GM18861 (cell line): Measurements from ENCODE around the gene CFAP126.
"Not testable (repeated sequence)": the region's sequence is repeated elsewhere in the genome, so short reads cannot be mapped to it uniquely, and the experiment has no call there.

ENCODE experiments used
- ATAC-seq: cut with Tn5 transposase; IDR thresholded peaks from one replicate; pipeline ENCODE4 v1.9.1; 2021; ENCODE audit not compliant: unreplicated experiment

CFAP126 gene

DNA sequence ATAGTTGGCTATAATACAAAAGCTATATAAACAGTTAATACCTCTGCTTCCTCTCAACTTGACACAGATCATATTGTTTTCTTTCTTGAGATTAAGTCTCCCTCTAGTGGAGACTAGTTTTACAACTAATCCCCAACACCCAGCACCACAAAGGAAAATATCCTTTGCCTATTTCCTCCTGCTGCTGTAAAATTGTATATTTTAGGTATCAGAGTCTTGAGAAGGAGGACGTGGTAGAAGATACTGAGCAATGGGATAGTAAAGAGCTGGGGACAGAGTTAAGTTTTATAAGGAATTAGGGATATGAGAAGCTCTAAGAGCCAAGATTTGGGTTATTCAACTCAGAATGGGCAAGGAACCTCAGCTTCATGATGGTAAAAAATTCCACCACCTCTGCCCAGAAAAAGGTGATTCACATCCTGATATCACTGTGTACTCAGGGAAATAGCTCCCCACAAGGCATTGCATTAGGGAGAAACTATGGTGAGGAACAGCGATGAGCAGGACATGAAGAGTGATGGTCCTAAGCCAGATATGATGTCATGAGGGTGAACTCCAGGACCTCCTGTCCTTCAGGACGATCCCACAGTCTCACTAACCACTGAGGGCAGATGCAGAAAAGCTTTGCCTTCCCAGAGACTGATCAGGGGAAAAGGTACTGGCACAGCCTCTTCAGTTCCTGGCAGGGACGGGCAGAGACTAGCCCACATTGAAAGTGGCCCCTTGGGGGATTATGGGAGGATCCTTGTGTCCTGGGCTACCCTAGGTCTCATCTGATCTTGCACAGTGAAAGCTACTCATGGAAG, 14.7 kb upstream of the CFAP126 start:
- no peak for ATAC-seq

DNA sequence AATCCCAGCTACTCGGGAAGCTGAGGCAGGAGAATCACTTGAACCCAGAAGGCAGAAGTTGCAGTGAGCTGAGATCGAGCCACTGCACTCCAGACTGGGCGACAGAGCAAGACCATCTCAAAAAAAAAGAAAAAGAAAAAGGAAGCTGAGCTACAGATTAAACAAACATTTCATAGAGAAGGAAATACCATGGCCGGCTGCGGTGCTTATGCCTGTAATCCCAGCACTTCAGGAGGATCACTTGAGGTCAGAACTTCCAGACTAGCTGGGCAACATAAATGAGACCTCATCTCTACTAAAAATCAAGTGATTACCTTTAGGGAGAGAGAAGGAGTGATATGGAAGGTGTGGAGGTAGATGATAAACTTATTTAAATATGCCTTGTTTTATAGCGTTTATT, 14.0 kb upstream of the CFAP126 start:
- ATAC-seq: no peak

DNA sequence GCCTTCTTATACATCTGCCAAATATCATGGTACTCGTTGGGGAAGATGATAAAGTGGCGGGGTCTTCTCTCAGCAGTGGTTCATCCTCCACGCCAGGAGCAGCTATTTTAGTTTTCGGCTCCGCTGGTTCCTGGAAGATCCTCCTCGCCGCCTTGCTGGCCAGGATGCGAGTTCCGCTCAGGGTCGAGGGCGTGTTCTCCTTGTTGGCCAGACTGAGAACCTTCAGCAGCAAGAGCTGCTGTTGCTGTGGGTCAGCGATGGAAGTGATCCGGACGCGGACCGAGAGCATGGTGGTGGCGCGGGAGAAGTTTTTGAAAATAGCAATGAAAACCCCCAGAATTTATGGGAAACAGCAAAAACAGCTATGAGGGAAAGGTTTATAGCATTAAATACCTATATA, 11.4 kb upstream of the CFAP126 start:
- no peak for ATAC-seq

DNA sequence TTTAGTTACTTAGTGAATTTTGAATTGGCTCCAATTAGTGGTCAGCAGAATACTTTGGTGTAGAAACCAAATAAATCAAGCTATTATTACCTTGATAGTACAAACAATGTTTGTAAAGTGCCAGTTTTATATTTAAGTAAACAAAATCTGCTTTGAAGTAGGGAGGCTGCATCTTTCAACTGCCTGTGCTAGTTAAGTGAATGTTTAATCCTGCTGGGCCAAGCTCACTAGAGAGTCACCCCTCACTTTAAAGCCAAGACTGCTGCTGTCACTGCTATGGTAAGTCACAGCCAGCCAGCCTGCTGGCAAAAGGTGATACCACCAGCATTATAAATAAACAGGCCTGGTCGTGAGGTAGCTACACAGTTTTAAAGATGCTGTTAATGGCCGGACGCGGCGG, 10.3 kb upstream of the CFAP126 start:
- ATAC-seq: no peak

DNA sequence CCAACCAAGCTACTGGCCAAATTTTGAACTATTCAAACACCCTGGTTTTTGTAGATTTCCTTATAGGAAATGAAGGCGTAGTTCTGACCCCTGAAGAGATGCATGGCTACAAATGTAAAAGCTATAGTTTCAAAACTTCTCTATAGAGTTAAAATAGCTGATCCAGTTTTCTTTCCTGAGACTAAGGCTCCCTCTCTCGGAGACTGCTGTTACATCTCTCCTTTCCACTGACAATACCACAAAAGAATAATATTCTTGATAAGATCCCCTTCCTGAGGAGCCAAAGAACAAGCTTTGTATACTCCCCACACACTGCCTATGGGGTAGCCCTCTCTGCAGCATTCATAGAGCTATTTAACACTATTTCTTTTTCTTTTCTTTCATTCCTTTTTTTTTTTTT, 6.7 kb upstream of the CFAP126 start:
- no peak for ATAC-seq

DNA sequence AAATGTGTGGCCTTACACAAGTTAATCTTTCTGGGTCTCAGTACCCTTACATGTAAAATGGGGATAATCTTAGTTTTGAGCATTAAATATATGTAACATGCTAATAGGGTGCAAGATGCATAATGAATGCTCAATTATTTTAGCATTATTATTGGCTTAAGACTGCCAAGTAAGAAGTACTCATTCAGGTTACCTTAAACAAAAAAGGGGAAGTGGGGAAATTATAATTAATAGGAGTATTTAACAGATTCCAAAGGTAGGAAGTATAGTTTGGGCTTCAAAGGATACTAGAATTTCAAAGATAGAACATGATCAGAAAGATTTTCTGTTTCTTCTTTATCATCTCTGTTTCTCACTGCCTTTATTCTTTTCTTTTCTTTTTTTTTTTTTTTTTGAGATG, 5.8 kb upstream of the CFAP126 start:
- no peak for ATAC-seq

DNA sequence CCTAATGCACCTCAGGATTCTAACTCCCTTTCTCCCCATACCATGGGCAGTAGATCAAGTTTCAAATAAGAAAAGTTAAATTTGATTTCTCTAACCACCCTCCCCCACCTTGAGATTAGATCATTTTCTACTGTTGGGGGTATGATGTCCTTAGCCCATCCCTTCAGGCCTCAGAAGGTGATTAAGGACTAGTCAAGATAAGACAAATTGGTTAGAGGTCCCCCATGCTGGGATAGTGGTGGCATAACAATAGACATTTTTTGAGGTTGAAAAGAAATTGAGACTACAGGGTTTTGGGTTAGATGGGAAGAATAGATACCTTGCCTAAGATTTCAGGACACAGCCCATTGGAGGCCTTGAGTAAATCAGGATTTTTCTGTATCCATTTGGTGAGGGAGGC, 2.5 kb downstream of the CFAP126 start:
- no peak for ATAC-seq

DNA sequence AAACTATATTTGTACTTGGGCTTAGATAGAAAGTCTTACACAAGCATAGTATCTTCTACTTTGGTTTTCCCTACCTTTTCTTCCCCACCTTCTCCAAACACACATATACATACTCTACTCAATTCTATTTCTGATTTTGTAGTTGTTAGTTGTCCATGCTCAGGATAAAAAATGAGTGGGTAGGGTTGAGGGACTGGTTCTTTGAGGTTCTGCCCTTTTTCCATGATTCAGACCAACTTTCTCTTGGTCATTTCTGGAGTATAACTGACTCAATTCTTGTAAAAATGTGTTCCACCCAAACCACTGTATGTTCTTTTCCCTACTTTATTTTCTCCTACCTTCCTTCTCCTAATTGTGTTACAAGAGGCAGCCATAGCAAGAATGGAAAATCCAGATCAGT, 3.3 kb downstream of the CFAP126 start:
- ATAC-seq: no peak

DNA sequence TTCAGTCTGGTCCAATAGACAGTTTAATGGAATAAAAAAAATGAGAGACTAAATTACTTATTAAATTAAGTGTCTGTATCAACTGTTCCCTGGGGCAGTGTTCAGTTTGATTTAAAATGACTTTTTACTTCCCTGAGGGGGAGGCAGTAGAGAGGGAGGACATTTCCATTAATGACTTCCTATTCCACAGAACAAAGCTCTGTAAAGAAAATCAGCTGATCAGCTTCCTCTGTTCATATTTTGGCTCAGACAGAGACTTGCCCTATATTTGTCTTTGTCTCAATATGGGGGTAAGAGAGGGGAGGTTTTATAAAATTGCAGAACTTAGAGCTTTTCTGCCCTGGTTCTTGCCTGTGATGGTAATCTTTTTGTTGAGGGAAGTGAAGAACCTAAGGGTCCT, 8.4 kb downstream of the CFAP126 start:
- no peak for ATAC-seq

DNA sequence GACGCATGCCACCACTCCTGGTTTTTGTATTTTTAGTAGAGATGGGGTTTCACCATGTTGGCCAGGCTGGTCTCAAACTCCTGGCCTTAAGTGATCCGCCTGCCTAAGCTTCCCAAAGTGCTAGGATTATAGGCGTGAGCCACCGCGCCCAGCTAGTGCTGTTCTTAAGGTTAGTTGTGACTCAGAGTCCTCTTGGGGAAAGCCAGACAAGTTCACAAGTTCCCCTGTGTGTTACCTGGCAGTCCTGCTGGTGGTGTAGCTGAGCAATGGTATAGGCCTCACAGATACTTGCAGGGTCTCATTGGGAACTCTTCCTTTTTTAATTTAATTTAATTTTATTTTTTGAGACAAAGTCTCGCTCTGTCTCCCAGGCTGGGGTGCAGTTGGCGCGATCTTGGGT, 10.6 kb downstream of the CFAP126 start:
- no peak for ATAC-seq

DNA sequence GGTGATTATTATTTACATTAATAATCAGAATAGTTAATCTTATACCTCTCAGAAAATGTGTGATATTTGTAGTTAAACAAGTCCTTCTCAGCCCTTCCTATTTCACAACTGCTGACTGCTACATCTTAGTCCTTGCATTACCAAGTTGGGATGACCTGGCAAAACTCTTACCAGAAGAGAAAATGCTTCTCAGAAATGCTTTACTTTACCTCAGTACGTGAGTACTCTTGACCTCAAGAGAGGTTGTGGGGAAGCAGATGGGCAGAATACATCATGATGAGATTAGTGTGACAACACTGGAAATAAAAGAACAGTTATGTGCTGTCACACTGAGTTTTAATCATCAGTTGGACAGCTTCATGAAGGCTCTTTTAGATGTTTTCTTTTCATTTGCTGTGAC, 16.2 kb downstream of the CFAP126 start:
- ATAC-seq: no peak

DNA sequence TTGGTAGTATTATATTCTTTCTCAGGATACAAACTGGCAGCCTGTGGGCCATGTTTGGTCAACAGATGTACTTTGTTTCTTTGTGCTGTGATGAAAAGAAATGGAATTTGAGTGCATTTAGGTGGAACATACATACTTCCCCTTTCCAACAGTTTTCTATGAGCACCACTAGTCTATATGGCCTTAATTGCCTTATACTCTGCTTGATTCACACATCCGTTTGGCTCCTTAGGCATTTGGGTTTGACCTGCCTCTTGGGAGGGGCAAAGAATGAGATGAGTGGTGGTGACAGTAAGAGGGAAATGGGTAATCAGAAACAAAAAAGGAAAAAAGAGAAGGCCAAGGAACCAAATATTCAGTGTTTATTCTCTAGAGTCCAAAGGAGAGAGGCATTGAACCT, 17.0 kb downstream of the CFAP126 start:
- ATAC-seq: no peak

DNA sequence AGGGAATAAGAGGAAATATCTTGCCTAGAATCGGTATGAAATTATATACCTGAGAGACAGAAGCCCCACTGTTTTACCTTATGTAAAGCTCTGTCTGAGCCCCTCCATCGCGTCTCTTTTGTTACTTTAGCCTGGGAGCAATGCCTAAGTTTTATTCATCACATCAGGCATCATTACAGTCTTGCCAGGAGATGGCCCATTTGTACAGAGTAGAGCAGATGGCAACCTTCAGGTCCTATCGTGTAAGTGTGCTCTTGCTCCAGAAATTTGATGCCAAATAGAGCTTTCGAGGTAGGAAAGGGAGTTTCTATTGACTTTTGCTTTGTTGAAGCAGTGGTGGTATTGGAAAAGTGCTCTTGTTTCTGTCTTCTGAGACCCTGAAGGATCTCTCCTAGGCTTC, 24.9 kb downstream of the CFAP126 start:
- ATAC-seq: no peak

DNA sequence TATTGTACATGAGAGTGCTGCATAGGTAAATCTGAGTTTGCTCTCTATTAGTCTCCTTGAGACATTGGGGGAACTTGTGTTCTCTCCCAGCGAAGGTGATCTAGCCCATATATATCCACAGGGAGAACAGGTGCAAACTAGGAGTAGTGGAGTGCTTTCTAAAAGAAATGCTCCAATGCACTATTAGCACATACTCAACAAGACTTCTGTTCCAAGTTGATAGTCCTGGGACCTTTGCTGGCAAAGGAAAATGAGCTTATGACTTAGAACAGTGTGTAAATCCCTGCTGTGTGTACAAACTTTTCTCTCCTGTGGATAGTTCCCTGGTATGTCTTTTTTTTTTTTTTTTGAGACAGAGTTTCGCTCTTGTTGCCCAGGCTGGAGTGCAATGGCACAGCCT, 25.5 kb downstream of the CFAP126 start:
- no peak for ATAC-seq

DNA sequence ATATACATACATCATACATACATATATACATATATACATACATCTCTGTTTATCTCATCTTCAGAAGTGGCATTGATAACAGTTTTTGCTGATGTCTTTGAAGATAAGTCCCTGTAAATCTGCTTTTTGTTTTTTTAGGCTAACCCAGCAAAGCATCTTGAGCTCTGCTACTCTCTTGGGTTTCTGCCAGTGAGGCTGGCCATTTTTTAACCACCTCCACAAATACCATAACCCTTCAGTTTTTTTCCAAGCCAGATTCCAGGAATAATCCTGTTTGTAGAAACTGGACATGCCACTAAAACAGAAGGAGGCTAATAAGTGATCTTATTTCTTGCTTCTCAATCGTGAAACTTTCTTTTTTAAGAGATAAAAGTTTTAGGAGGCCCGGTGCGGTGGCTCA, 31.9 kb downstream of the CFAP126 start:
- no peak for ATAC-seq

DNA sequence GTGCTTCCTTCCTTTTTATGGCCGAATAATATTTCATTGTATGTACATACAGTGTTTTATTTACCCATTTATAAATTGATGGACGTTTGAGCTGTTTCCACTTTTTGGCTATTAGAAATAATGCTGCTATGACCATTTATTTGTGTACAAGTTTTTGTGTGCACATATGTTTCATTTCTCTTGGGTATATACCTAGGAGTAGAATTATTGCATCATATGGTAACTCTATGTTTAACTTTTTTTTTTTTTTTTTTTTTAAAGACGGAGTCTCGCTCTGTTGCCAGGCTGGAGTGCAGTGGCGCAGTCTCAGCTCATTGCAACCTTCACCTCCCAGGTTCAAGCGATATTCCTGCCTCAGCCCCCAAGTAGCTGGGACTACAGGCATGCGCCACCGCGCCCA, 34.5 kb downstream of the CFAP126 start:
- no peak for ATAC-seq

DNA sequence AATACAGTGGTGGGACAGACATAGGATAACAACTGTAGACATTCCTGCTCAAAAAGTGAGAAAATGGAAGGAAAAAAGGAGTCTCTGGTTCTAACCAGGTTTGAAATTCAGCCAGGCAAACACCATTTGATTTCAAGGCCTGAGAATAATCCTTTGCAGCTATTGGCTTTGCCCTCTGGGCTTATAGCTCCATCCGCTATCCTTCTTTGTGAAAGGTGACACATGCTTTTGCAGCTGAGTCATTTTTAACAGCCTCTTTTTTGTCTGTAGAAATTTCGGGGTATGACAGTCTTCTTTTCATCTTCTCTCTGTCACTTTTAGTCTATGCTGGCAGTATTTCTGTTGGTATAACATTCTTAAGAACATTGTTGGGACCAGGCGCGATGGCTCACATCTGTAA, 37.3 kb downstream of the CFAP126 start:
- ATAC-seq: no peak

DNA sequence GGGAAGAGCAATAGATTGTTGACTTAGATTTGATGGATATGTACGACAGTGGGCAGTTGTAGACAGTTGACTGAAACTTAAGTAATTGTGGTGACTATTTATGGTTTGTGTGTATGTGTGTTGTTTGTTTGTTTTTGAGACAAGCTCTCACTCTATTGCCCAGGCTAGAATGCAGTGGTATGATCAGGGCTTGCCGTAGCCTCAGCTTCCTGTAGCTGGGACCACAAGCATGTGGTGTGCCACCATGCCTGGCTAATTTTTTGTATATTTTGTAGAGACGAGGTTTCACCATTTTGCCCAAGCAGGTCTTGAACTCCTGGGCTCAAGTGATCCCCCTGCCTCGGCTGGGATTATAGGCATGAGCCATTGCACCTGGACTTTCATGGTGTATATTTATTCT, 43.7 kb downstream of the CFAP126 start:
- ATAC-seq: no peak

DNA sequence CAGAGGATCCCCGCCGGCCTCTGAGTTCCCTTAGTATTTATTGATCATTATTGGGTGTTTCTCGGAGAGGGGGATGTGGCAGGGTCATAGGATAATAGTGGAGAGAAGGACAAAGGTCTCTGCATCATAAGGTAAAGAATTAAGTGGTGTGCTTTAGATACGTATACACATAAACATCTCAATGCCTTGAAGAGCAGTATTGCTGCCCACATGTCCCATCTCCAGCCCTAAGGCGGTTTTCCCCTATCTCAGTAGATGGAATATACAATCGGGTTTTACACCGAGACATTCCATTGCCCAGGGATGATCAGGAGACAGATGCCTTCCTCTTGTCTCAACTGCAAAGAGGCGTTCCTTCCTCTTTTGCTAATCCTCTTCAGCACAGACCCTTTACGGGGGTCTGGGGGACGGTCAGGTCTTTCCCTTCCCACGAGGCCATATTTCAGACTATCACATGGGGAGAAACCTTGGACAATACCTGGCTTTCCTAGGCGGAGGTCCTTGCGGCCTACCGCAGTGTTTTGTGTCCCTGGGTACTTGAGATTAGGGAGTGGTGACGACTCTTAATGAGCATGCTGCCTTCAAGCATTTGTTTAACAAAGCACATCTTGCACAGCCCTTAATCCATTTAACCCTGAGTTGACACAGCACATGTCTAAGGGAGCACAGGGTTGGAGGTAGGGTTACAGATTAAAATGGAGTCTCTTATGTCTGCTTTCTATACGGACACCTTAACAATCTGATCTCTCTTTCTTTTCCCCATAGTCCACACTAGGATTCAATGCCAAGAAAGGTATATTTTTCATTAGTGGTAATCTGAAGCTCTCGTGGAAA, 51.6 kb downstream of the CFAP126 start:
- not testable (repeated sequence) for ATAC-seq
